Loucy (cell line): ENCODE data around the gene SLC9A1.

Experiments used
- EZH2phosphoT487 ChIP-seq: fragments of 200-600 bp; IDR thresholded peaks from 2 replicates; pipeline ENCODE4 v1.6.1; 2018; ENCODE audit warnings: antibody characterized with exemption, mild to moderate bottlenecking, moderate library complexity, borderline replicate concordance
- TF ChIP-seq, protein P1 (sequence below): fragments of 200-600 bp; sonication (generic); conservative IDR thresholded peaks from 2 replicates; pipeline ENCODE4 v1.5.1; 2014; ENCODE audit warnings: mild to moderate bottlenecking, antibody characterized with exemption, low read length

DNA sequence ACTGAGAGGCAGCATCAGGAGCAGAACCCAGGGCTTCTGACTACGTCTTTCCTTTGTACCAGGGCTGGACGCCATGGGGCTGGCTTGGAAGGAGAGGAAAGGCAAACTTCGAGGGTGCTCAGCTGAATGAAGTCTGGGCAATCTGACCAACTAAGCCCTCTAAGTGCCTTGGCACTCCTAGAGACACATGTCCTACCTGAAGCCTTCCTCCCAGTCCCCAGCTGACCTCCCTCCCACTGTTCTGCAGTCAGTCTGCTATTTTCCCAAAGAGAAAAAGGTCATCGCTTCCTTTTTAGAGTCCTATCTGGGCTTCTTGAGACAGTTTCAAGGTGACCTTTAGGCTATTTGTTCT, 5.2 kb downstream of the SLC9A1 start:
- TF ChIP-seq, protein P1, sequence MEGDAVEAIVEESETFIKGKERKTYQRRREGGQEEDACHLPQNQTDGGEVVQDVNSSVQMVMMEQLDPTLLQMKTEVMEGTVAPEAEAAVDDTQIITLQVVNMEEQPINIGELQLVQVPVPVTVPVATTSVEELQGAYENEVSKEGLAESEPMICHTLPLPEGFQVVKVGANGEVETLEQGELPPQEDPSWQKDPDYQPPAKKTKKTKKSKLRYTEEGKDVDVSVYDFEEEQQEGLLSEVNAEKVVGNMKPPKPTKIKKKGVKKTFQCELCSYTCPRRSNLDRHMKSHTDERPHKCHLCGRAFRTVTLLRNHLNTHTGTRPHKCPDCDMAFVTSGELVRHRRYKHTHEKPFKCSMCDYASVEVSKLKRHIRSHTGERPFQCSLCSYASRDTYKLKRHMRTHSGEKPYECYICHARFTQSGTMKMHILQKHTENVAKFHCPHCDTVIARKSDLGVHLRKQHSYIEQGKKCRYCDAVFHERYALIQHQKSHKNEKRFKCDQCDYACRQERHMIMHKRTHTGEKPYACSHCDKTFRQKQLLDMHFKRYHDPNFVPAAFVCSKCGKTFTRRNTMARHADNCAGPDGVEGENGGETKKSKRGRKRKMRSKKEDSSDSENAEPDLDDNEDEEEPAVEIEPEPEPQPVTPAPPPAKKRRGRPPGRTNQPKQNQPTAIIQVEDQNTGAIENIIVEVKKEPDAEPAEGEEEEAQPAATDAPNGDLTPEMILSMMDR, result no peak
- no peak for TF ChIP-seq EZH2phosphoT487
